GM18861 (cell line): ENCODE measurements around the gene AGAP1.

Source experiments
- ATAC-seq: cut with Tn5 transposase; IDR thresholded peaks from one replicate; pipeline ENCODE4 v1.9.1; 2021; ENCODE audit not compliant: unreplicated experiment

AGAP1 gene

DNA sequence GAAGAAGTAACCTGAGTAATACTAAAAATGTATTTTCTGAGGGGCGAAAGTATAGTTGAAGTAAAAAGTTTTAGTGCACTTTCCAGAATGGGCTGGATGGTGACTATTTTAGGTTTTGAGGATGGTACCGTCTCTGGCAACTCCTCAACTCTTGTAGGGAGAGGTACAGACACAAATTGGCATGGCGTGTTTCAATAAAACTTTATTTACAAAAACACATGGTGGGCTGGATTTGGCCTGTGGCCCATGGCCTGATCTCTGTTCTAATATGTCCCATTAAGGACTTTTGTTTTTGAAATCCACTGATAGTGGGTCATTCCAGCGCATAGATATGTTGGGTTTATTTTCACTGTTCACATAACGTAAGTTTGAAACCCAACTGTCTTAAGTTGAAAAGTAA is 132.8 kb downstream of the AGAP1 start:
- no peak for ATAC-seq

DNA sequence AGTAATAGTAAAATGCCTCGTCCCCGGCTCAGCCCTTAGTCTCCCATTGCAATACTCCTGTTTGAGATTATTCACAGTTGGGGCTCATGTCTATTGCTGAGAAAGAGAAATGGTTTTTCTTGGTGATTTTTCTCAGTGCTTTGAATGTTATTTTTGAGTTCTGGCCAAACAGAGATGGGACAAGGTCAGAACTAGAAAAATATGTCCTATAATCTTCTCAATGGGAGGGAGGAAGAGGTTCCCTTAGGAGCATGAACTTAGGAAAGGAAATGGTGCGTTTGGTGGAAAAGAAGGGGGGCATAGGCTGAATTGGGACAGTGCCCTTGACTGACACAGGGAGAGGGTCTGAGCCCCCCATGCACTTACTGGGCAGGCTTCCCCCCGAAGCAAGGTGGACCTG is 133.8 kb downstream of the AGAP1 start:
- no peak for ATAC-seq

GRCh38 chr2:235630718-235631296 is 137.0 kb downstream of the AGAP1 start:
- no peak for ATAC-seq

DNA sequence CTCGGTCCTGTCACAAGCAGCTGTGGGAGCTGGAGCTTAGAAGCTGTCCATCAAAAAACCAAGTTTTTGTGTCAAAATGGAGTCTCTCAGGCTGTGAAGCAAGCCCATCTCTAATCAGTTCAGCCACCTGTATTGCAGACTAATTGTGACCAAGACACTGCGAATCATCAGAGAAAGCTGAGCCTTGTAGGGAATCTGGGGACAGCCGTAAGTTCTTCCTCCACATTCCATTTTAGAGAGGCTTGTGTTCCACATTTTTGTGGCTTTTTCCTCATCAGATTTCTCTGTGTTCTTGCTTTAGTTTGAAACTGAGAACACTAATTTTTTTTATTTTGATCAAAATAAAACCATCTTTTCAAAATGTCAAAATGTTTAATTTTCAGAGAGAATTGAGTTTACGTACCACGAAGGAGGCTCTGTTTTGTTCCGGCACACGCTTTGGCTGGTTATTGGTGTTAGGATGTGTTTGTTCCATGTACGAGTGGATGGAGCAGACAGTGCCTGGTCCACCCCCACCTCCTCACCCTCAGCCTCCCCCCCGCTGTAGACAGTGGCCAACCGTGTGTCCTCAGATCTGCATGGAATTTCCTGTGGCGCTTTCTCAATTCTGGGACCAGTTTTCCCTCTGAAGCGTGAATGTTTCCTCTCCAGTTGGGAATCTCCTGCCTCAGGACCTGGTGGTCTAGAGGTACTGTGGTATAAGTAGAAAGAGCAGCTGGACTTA is 140.8 kb downstream of the AGAP1 start:
- ATAC-seq: no peak

DNA sequence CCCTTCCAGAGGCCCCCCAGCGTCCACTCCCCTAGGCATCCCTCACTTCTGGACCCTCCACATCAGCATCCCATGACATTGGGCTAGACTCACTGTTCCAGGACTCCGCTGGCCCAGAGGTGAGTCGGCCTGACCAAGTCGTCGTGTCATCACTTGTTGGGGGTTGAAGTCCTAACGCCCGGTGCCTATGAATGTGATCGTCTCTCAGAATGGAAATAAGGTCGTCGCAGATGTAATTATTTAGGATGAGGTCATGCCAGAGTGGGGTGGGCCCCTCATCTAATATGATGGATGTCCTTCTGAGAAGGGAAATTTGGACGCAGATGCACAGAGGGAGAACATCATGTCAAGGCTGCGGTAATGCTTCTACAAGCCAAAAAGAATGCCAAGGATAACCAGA is 142.7 kb downstream of the AGAP1 start:
- no peak for ATAC-seq

GRCh38 chr2:235637896-235638295 is 144.1 kb downstream of the AGAP1 start:
- no peak for ATAC-seq

DNA sequence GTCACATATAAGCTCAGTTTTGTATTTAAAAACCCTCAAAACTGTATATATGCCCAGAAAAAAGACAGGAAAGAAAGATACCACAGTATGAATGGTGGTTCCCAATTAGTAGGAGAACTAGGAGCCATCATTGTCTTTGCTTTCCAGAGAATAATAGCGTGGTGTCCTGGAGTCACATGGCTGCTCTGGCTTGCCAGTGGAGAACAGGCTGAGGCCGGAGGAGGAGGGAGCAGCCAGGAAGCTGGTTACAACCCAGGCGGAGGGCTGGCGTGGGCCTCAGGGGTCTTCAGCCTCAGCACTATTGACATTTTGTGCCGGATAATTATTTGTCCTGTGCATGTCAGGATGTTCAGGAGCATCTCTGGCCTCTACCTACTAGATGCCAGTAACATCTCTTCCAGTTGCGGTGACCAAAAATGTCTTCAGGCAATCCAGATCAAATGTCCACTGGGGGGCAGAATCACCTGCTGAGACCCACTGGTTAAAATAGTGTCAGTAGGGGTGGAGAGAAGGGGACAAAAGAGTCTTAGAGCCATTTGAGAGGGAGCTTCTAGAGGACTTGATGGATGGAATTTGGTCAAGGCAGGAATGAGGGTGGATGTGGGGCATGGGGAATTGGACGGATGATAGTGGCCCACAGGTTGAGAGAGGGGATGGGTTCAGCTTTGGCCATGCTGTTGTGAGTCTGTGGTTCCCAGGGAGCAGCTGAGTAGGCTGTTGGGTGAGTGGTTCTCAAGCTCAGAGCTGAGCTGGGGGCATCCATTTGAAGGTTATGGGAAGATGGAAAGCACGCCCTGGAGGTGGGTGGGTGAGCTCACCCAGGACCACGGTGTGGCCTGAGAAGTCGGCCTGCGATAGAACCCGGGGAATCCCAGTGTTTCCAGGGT is 144.9 kb downstream of the AGAP1 start:
- no peak for ATAC-seq

DNA sequence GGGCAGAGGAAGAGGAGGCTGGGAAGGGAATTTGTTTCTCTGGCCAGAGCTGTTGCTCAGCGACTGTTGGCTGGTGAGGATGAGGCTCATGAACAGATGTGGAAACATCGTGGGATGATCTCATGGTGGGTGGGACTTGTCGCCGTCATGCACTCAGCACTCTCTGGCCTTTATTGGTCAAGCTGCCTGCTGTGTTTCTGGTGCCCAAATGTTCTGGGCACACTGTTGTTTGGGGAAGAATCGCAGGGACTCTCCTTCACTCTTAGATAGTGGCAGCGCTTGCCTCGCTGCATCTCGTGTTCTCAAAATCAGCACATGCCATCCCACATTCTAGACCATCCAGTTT is 145.6 kb downstream of the AGAP1 start:
- ATAC-seq: no peak

DNA sequence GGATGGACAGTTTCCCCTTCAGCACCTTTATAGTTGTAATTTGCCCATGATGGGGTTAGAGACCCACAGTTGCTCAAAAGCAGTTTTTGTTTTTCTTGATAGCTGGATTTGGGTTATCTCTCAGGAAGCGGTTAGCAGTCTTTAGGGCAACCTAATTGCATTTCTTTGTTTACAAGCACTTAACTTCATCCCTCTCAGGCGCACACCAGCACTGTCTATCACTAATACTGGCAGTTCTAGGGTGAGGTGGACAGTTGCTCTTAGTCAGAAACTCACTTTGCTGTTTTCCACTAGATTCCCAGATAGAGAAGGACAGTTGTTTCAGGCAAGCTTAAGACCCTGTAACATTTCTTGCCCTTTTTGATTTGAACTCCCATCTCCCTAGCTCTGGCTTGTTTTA is 146.0 kb downstream of the AGAP1 start:
- ATAC-seq: no peak

- no peak for ATAC-seq
These were observed 146.5 kb downstream of the AGAP1 start for GRCh38 chr2:235640377-235640776.

DNA sequence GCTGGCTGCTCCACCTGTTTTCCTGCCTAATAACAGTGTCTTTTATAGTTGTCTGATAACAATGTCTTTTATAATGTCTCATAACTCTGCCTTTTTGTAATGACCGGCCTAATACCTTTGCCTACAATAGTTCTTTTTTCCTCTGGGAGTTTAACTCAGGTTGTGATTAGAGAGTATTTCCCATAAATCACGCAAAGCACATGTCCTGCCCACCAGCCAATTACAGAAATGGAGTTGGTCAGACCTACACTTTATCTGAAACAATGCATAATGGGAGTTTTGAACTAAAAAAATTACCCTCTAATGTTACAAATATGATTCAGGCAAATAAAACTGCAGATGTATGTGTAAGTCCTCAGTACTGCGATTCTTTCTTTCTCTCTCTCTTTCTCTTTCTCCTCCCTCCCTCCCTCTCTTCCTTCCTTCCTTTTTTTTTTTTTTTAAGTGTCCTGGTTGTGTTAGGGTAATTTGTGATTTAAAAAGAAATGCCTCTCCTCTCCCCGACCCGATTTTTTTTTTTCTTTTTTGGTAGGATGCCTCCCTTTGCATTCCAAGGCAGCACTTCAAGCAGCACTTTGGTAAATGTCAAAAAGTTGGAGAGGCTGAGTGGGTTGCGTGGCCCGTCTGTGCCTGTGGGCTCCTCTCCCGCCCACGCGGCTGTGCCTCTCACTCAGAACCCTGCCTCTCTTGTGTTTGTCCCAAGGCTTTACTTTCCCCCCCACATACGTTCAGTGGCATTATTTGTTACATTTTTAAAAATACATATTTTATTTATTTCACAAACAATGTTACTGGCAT is 147.3 kb downstream of the AGAP1 start:
- ATAC-seq: no peak

- ATAC-seq: no peak
These were observed 148.1 kb downstream of the AGAP1 start for GRCh38 chr2:235641956-235642355.

DNA sequence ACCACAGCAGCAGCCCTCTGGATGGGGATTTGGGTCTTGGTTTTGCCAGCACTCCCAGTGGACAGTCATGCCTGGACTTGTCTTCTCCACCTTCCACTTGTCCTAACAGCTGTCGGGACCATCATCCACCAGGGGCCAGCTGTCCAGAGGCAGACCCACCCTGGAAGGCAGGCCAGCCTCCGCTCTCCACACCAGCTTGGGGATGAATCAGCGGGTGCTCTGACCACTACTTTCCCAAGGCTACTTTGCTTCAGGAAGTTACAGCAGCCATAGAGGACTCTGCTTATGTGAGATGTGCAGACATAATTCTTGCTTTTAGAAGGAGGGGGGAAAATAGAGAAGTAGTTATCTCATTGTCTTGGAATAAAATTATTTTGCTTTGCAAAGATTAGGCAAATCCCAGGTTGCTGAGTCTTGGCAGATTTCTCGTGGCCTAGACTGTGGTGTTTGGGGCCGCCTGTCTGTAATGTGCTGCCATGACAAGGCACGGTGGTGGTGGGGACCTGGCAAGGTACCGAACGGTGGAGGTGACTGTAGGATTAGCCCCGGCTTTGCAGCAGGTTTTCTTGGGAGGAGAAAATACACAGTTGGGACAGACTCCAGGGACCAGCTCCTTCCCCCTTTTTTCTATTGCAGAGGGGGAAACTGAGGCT is 148.7 kb downstream of the AGAP1 start:
- no peak for ATAC-seq

DNA sequence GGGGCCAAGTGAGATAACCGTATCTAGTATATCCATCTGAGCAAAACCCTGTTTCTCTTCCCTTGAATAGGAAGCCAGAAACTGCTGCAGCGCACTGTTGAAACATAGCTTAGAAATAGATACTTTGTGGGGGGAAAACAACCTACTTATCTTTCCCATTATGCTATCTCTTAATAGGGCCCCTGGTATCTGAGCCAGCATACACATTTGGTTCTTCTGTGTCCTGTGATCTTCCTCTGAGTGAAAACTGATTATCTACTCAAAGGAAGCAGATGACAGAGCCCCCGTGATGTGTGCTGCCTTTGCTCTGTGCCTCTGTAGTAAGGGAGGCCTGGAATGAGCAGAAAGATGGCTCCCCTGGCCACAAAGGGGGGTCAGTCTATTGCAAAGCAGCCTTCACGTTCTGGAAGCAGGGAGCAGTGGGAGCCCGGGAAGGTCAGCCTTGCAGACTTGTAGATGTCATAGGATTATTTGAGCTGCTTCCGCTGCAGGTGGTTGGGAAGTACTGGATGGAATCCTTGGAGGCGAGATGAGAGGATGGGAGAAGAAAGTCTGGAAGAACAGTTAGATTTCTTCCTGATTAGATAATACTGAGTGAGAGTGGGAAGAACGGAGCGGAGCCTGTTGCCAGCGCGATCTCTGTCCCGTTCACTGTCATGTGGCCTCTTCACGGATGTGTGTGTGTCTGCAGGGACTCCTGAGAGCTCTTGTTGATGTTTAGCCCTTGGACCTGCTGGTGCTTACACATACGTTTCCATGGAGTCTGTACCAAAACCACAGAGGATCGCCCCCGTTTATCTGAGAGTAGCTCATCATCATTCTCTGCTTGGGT is 150.1 kb downstream of the AGAP1 start:
- no peak for ATAC-seq

DNA sequence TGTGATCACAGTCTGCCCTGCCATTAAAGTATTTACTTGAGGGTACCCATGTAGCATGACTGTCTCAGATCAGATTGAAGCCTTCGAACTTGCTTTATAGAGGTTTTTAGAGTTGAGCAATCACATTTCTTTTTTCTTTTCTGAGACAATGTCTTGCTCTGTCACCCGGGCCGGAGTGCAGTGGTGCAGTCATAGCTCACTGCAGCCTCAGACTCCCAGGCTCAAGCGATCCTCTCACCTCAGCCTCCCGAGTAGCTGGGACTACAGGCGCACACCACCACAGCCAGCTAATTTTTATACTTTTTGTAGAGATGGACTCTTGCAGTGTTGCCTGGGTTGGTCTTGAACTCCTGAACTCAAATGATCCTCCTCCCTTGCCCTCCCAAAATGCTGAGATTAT is 153.4 kb downstream of the AGAP1 start:
- ATAC-seq: no peak

DNA sequence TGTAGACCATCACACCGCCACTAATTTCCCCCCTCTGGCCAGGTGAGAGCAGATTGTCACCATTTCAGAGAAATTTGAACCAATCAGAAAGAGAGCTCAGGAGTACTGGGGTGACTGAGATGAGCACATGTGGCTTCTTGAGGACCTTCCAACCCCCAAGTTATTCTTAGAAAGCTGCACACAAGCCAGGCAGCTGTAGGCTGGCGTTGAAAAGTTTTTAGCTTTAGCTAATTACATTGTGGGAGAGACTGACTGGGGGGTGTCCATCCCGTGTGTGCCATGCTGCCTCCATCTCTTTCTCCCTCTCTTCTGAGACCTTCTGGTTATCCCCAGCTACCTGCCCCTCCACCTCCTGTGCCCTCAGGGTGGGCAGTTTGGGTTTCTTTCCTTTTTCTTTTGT is 154.0 kb downstream of the AGAP1 start:
- ATAC-seq: no peak

DNA sequence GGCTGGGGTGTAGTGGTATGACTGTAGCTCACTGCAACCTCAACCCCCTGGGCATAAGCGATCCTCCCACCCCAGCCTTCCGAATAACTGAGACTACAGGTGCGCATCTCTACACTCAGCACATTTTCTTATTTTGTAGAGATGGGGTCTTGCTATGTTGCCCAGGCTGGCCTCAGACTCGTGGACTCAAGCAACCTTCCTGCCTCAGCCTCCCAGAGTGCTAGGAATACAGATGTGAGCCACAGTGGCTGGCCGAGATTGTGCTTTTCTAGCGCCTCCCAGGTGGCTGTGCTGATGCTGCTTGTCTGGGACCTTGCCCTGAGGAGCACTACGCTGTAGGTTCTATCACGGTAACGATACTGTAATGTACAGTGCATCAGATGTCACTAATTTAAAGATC is 155.6 kb downstream of the AGAP1 start:
- no peak for ATAC-seq

- ATAC-seq: no peak
These were observed 157.8 kb downstream of the AGAP1 start for GRCh38 chr2:235651643-235652042.

- ATAC-seq: no peak
These were observed 160.4 kb downstream of the AGAP1 start for GRCh38 chr2:235654103-235654813.
